Ramos (cell line): Measurements from ENCODE around the gene METTL13.

Source experiments
- in situ Hi-C: fragments of 300-500 bp; cut with MboI; formaldehyde crosslinking; loops from one replicate; pipeline ENCODE4 v1.14.3; 2022; ENCODE audit warnings: low sequenced_read_pairs; ENCODE audit not compliant: unreplicated experiment

Gene METTL13

DNA sequence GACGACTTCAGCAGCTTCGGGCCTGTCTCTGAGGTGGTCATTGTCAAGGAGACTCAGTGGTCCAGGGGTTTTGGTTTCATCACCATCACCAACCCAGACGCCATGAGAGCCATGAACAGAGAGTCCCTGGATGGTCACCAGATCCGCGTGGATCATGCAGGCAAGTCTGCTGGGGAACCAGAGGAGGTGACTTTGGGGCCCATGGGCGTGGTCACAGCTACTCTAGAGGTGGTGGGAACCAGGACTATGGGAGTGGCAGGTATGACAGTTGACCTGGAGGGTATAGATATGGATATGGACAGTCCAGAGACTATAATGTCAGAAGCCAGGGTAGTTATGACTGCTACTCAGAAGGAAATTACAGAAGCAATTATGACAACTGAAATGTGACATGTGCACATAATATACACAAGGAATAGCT is 19.3 kb upstream of the METTL13 start:
- in situ Hi-C loops: no loop called here

GRCh38 chr1:171763764-171764163 is 17.7 kb upstream of the METTL13 start:
- in situ Hi-C loops: no loop called here

GRCh38 chr1:171769171-171769570 is 12.3 kb upstream of the METTL13 start:
- in situ Hi-C loops: no loop called here

DNA sequence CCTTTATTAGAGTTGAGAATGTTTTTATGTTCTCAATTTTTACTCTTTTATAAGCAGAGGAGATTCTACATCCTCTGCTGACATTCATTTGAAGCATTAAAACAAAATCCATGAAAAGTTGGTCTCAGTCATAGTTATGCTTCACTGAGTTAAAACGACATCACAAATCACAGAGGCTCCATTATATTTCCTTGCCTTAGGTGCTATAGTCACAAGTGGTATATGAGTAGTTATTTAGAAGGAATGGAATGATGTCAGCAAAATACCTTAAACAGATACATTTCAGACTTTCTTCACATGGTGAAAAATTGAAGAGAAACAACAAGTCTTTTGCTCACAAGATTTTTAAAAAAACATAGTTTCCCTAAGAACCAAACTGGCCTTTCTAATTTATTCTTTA is 11.7 kb upstream of the METTL13 start:
- in situ Hi-C loops: no loop called here

- in situ Hi-C loops: no loop called here
Observed at GRCh38 chr1:171772312-171772711, 9.1 kb upstream of the METTL13 start.

- in situ Hi-C loops: loop anchor here (25.0 kb wide), 1 partner anchor 607 kb away; no protein-coding TSS in a partner anchor
Observed at GRCh38 chr1:171780583-171781175, 781 bp upstream of the METTL13 start.

DNA sequence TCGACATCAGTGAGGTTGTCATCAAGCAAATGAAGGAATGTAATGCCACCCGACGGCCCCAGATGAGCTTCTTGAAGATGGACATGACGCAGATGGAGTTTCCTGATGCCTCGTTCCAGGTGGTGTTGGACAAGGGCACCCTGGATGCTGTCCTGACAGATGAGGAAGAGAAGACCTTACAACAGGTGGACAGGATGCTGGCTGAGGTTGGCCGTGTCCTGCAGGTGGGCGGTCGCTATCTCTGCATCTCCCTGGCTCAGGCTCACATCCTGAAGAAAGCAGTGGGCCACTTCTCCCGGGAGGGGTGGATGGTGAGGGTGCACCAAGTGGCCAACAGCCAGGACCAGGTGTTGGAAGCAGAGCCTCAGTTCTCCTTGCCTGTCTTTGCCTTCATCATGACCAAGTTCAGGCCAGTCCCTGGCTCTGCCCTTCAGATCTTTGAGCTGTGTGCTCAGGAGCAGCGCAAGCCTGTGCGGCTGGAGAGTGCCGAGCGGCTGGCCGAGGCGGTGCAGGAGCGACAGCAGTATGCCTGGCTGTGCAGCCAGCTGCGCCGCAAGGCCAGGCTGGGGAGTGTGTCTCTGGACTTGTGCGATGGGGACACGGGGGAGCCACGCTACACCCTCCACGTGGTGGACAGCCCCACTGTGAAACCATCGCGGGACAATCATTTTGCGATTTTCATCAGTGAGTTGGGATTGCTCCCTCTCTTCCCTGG is 2.5 kb downstream of the METTL13 start:
- in situ Hi-C loops: loop anchor here (25.0 kb wide), 1 partner anchor 603 kb away; no protein-coding TSS in a partner anchor

GRCh38 chr1:171784784-171785183 is 3.3 kb downstream of the METTL13 start:
- in situ Hi-C loops: loop anchor here (25.0 kb wide), 1 partner anchor 603 kb away; no protein-coding TSS in a partner anchor

- in situ Hi-C loops: loop anchor here (25.0 kb wide), 1 partner anchor 602 kb away; no protein-coding TSS in a partner anchor
Observed at GRCh38 chr1:171785766-171786165, 4.3 kb downstream of the METTL13 start.

DNA sequence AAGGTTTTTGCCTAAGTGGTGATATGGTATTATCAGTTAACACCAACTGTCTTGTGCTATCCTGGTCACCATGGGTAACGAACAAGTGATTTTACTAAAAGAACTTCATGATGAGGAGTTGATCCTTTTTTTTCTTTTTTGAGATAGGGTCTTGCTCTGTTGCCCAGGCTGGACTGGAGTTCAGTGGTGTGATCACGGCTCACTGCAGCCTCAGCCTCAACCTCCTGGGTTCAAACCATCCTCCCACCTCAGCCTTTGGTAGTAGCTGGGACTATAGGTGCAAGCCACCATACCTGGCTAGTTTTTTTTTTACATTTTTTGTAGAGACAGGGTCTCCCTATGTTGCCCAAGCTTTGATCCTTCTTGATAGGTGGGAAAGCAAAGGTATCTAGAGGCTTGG is 5.1 kb downstream of the METTL13 start:
- in situ Hi-C loops: loop anchor here (25.0 kb wide), 1 partner anchor 601 kb away; no protein-coding TSS in a partner anchor

DNA sequence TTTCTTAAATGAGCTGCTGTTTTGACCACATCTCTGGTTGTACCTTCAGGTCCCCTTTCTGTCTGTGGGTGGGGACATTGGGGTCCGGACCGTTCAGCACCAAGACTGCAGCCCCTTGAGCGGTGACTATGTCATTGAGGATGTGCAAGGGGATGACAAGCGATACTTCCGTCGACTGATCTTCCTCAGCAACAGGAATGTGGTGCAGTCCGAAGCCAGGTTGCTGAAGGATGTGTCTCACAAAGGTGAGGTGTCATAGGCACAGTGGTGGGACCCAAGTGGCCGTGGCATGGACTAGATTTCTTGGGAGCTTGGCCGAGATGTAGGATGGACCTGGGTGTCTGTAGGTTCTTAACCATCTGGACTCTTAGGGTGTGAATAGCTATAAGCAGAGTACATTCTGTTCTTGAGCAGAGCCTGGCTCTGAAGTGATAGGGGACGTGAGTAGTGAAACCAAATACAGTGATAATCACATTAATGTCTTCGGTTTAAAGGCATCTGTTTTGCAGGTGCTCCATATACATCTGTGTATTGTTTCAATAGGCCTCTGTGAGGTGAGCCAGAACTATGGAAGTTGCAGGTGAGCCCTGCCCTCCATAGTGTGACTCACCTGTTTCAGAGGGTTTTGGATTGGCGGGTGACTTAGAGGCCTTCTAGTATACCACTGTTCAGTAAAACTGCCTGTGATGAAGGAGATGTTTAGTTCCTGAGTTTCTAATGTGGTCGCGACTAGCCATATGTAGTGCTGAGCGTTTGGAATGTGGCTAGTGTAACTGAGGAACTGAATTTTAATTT is 6.4 kb downstream of the METTL13 start:
- in situ Hi-C loops: loop anchor here (25.0 kb wide), 1 partner anchor 599 kb away; no protein-coding TSS in a partner anchor

GRCh38 chr1:171788696-171789095 is 7.2 kb downstream of the METTL13 start:
- in situ Hi-C loops: loop anchor here (25.0 kb wide), 1 partner anchor 599 kb away; no protein-coding TSS in a partner anchor

GRCh38 chr1:171790318-171790717 is 8.9 kb downstream of the METTL13 start:
- in situ Hi-C loops: loop anchor here (25.0 kb wide), 1 partner anchor 597 kb away; no protein-coding TSS in a partner anchor

- in situ Hi-C loops: loop anchor here (25.0 kb wide), 1 partner anchor 594 kb away; no protein-coding TSS in a partner anchor
Observed at GRCh38 chr1:171792656-171793369, 11.4 kb downstream of the METTL13 start.

DNA sequence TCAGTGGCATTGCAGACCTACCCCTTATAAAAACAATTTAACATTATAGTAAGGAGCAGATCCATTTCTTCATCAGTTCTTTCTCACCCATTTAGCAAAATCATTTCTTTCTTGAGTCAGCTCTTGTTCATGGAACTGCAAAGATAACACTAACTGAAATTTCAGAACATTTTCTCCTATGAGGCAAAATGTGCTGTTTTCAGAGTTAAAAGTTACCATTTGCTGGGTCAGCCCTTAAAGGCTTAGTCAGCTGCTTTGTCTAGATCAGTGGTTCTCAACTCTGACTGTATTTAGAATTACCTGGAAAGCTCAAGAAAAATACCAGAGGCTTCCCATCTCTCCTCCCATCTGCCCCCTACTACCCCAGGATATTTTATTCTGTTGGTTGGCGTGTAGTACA is 12.2 kb downstream of the METTL13 start:
- in situ Hi-C loops: loop anchor here (25.0 kb wide), 1 partner anchor 594 kb away; no protein-coding TSS in a partner anchor

GRCh38 chr1:171794085-171794484 is 12.6 kb downstream of the METTL13 start:
- in situ Hi-C loops: loop anchor here (25.0 kb wide), 1 partner anchor 593 kb away; no protein-coding TSS in a partner anchor

- in situ Hi-C loops: loop anchor here (25.0 kb wide), 1 partner anchor 591 kb away; no protein-coding TSS in a partner anchor
Observed at GRCh38 chr1:171796592-171796991, 15.1 kb downstream of the METTL13 start.

DNA sequence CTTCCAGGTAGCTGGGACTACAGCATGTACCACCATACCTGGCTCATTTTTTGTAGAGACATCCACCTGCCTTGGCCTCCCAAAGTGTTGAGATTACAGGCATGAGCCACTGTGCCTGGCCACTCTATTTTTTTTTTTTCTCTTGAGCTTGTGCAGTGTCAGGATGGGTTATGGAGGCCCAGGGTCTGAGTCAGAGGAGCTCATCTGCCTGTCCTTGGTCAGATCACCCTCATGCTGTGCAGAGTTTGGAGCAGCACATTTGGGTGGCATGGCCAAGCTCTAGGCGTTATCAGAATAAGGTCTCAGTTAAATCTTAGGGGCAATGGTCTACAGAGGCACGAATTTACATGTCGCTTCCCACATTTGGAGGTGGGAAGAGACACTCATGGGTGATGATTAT is 16.9 kb downstream of the METTL13 start:
- in situ Hi-C loops: loop anchor here (25.0 kb wide), 1 partner anchor 589 kb away; no protein-coding TSS in a partner anchor

DNA sequence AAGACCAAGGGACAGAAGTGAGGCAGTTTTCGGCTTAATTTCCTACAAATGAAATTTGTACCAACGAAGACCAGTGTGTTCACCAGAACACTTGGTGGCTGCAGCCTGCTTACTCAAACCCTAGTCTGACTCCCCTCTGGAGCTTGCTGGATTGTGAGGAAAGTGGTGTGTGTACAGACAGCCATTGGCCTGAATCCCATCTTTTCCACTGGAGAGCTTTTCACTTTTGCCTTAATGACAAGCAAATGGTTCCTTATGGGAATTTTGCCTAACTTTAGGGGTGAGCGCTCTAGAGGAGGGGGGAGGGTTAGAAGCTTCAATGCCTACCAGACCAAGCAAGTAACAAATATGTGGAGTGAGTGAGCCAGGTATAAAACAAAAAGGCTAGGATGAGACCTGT is 17.3 kb downstream of the METTL13 start:
- in situ Hi-C loops: loop anchor here (25.0 kb wide), 1 partner anchor 589 kb away; no protein-coding TSS in a partner anchor
